ENCODE measurements around the gene SBF2.

Gene SBF2

GRCh38 chr11:9790703-9791102 is 503.3 kb downstream of the SBF2 start:
- Histone ChIP-seq H3K9ac (ENCODE audit: low read length) (no peak overlapping the region), H3K27ac (ENCODE audit: low read depth, low read length, poor library complexity, severe bottlenecking) (no peak overlapping the region), H3K36me3 (ENCODE audit: insufficient read depth, low read length) (no peaks in the 10 kb centered on the region; the same call in 1 of the 2 replicates), H3K79me2 (ENCODE audit: insufficient read depth, low read length) (no peaks in the 10 kb centered on the region), H3K4me2 (ENCODE audit: low read length) (no peak overlapping the region), H4K20me1 (ENCODE audit: insufficient read depth, low read length) (no peaks in the 10 kb centered on the region), H3K27me3 (ENCODE audit: insufficient read depth, low read length) (no peaks in the 10 kb centered on the region), H3K4me1 (ENCODE audit: insufficient read depth, low read length, severe bottlenecking) (peaks cover 6% of the 10 kb centered on the region), H3K9me2 (ENCODE audit: low read depth, low read length) (no peaks in the 10 kb centered on the region), H2AFZ (ENCODE audit: low read length) (no peak overlapping the region), H3F3A (ENCODE audit: insufficient read depth, low read length) (no peaks in the 10 kb centered on the region), H3K4me3 (ENCODE audit: low read depth, low read length, poor library complexity, severe bottlenecking) (no peak overlapping the region), H3K9me3 (ENCODE audit: low read length) (no peaks in the 10 kb centered on the region)
- TF ChIP-seq EZH2 (IDR thresholded peaks at IDR 0.05; ENCODE audit: borderline replicate concordance, low read length) (no peak), CTCF (IDR thresholded peaks at IDR 0.05; ENCODE audit: low read length) (no peak)

- no peaks in the 10 kb centered on the region for H3K79me2 ChIP-seq (ENCODE audit: insufficient read depth, low read length)
- no peak overlapping the region for H3K4me3 ChIP-seq (ENCODE audit: low read depth, low read length, poor library complexity, severe bottlenecking)
- H3K4me1 ChIP-seq (ENCODE audit: insufficient read depth, low read length, severe bottlenecking) = peaks cover 6% of the 10 kb centered on the region
- no peaks in the 10 kb centered on the region for H3K27me3 ChIP-seq (ENCODE audit: insufficient read depth, low read length)
- no peaks in the 10 kb centered on the region for H4K20me1 ChIP-seq (ENCODE audit: insufficient read depth, low read length)
- TF ChIP-seq EZH2 (IDR thresholded peaks at IDR 0.05; ENCODE audit: borderline replicate concordance, low read length) = no peak
- TF ChIP-seq CTCF (IDR thresholded peaks at IDR 0.05; ENCODE audit: low read length) = no peak
- H2AFZ ChIP-seq (ENCODE audit: low read length) = no peak overlapping the region
- H3K4me2 ChIP-seq (ENCODE audit: low read length) = no peak overlapping the region
- no peaks in the 10 kb centered on the region for H3K9me2 ChIP-seq (ENCODE audit: low read depth, low read length)
- no peaks in the 10 kb centered on the region for H3F3A ChIP-seq (ENCODE audit: insufficient read depth, low read length)
- peaks cover 4% of the 10 kb centered on the region for H3K36me3 ChIP-seq (ENCODE audit: insufficient read depth, low read length)
- no peaks in the 10 kb centered on the region for H3K9me3 ChIP-seq (ENCODE audit: low read length)
- no peak overlapping the region for H3K9ac ChIP-seq (ENCODE audit: low read length)
- H3K27ac ChIP-seq (ENCODE audit: low read depth, low read length, poor library complexity, severe bottlenecking) = no peak overlapping the region
Measured at GRCh38 chr11:9789910-9790309, 504.1 kb downstream of the SBF2 start.

- Histone ChIP-seq H3K4me1 (ENCODE audit: insufficient read depth, low read length, severe bottlenecking) (peaks cover 6% of the 10 kb centered on the region), H3K9me3 (ENCODE audit: low read length) (no peaks in the 10 kb centered on the region), H3K79me2 (ENCODE audit: insufficient read depth, low read length) (no peaks in the 10 kb centered on the region), H3K27me3 (ENCODE audit: insufficient read depth, low read length) (no peaks in the 10 kb centered on the region), H4K20me1 (ENCODE audit: insufficient read depth, low read length) (no peaks in the 10 kb centered on the region), H3K27ac (ENCODE audit: low read depth, low read length, poor library complexity, severe bottlenecking) (peak overlapping the region; percentile 25), H3F3A (ENCODE audit: insufficient read depth, low read length) (no peaks in the 10 kb centered on the region), H3K4me3 (ENCODE audit: low read depth, low read length, poor library complexity, severe bottlenecking) (no peak overlapping the region), H3K4me2 (ENCODE audit: low read length) (no peak overlapping the region), H3K9me2 (ENCODE audit: low read depth, low read length) (no peaks in the 10 kb centered on the region), H2AFZ (ENCODE audit: low read length) (no peak overlapping the region), H3K9ac (ENCODE audit: low read length) (no peak overlapping the region), H3K36me3 (ENCODE audit: insufficient read depth, low read length) (peaks cover 5% of the 10 kb centered on the region)
- TF ChIP-seq EZH2 (IDR thresholded peaks at IDR 0.05; ENCODE audit: borderline replicate concordance, low read length) (no peak), CTCF (IDR thresholded peaks at IDR 0.05; ENCODE audit: low read length) (no peak)
Measured at GRCh38 chr11:9787981-9788521, 506.0 kb downstream of the SBF2 start.

All from OCI-LY1 (cell line).